ENCODE results near the gene PRMT6.

PRMT6 gene

DNA sequence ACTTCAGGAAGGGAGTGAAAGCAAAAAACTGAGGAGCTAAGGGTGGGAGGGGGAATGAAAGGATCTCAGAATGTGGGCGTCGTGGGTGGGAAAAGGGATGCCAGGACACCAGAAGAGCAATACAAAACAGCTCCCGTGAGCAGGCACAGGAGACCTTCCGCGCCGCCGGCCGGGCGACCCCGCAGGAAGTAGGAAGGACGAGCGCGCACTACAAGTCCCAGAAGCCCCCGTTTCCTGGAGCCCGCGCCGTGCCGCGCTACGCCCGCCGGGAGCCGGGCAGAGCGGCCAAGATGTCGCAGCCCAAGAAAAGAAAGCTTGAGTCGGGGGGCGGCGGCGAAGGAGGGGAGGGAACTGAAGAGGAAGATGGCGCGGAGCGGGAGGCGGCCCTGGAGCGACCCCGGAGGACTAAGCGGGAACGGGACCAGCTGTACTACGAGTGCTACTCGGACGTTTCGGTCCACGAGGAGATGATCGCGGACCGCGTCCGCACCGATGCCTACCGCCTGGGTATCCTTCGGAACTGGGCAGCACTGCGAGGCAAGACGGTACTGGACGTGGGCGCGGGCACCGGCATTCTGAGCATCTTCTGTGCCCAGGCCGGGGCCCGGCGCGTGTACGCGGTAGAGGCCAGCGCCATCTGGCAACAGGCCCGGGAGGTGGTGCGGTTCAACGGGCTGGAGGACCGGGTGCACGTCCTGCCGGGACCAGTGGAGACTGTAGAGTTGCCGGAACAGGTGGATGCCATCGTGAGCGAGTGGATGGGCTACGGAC lies at the start of gene PRMT6:
Gene PRMT6 (plus strand): TSS at position 249 of the 771 bp plus-strand sequence. CDS start 42 bp downstream, at position 291.
- TF ChIP-seq GATA3 (IDR thresholded peaks at IDR 0.05; ENCODE audit: low read depth, low read length) = no peak
- TF ChIP-seq GATA2 (IDR thresholded peaks at IDR 0.05; ENCODE audit: low read depth, low read length) = no peak

DNA sequence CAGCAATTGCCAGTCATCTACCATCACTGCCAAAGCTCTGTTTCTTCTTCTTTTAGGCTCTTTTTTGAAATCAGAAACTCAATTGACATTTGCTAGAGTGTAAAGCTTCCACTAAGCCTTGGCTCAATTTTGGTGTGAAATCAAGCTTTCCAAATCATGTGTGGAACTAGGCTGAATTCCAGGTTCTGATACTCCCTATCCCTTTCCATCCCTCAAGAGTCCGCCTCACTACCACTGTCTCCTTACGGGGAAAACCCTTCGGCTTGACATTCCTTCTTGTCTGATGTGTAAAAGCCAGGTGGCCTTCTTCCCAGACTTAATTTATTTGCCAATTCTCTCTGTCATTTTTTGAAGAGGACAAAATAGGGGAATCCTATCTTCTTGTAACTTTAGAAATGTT lies 47.2 kb upstream of the PRMT6 start:
- TF ChIP-seq GATA2 (IDR thresholded peaks at IDR 0.05; ENCODE audit: low read depth, low read length) (no peak), GATA3 (IDR thresholded peaks at IDR 0.05; ENCODE audit: low read depth, low read length) (no peak)

- TF ChIP-seq GATA3 (IDR thresholded peaks at IDR 0.05; ENCODE audit: low read depth, low read length) = no peak
- TF ChIP-seq GATA2 (IDR thresholded peaks at IDR 0.05; ENCODE audit: low read depth, low read length) = no peak
These were observed 45.9 kb upstream of the PRMT6 start for GRCh38 chr1:107010582-107010981.

- TF ChIP-seq GATA2 (IDR thresholded peaks at IDR 0.05; ENCODE audit: low read depth, low read length) (no peak), GATA3 (IDR thresholded peaks at IDR 0.05; ENCODE audit: low read depth, low read length) (no peak)
These were observed 40.0 kb upstream of the PRMT6 start for GRCh38 chr1:107016376-107016978.

DNA sequence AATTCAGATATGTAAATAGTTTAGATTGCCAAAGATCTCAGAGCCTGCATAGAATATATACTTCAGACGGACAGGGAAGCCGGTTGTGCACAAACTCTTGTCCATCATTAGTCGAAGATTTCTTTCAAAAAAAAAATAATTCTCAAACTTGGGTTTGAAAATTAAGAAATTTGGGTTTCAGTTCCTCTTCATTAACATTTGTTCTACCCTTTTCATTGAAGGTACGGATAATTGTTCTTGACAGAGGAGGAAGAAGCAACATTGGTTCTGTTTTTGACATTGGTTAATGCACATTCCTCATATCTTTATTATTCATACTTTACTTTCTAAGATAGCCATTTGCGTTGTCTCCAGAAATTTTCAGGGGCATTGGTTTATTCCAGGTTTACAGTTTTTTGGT lies 38.0 kb upstream of the PRMT6 start:
- TF ChIP-seq GATA3 (IDR thresholded peaks at IDR 0.05; ENCODE audit: low read depth, low read length) (no peak), GATA2 (IDR thresholded peaks at IDR 0.05; ENCODE audit: low read depth, low read length) (no peak)

- TF ChIP-seq GATA3 (IDR thresholded peaks at IDR 0.05; ENCODE audit: low read depth, low read length) = no peak
- TF ChIP-seq GATA2 (IDR thresholded peaks at IDR 0.05; ENCODE audit: low read depth, low read length) = no peak
These were observed 37.3 kb upstream of the PRMT6 start for GRCh38 chr1:107019166-107019565.

GRCh38 chr1:107047602-107048001 lies 8.9 kb upstream of the PRMT6 start:
- no peak for TF ChIP-seq GATA2 (IDR thresholded peaks at IDR 0.05; ENCODE audit: low read depth, low read length)
- TF ChIP-seq GATA3 (IDR thresholded peaks at IDR 0.05; ENCODE audit: low read depth, low read length) = no peak

GRCh38 chr1:107048241-107048640 lies 8.2 kb upstream of the PRMT6 start:
- TF ChIP-seq GATA2 (IDR thresholded peaks at IDR 0.05; ENCODE audit: low read depth, low read length) = no peak
- TF ChIP-seq GATA3 (IDR thresholded peaks at IDR 0.05; ENCODE audit: low read depth, low read length) = no peak

- no peak for TF ChIP-seq GATA3 (IDR thresholded peaks at IDR 0.05; ENCODE audit: low read depth, low read length)
- no peak for TF ChIP-seq GATA2 (IDR thresholded peaks at IDR 0.05; ENCODE audit: low read depth, low read length)
These were observed 5.2 kb upstream of the PRMT6 start for GRCh38 chr1:107051266-107051665.

GRCh38 chr1:107057197-107058133 lies 991 bp downstream of the PRMT6 start:
- TF ChIP-seq GATA3 (IDR thresholded peaks at IDR 0.05; ENCODE audit: low read depth, low read length) = no peak
- TF ChIP-seq GATA2 (IDR thresholded peaks at IDR 0.05; ENCODE audit: low read depth, low read length) = no peak

DNA sequence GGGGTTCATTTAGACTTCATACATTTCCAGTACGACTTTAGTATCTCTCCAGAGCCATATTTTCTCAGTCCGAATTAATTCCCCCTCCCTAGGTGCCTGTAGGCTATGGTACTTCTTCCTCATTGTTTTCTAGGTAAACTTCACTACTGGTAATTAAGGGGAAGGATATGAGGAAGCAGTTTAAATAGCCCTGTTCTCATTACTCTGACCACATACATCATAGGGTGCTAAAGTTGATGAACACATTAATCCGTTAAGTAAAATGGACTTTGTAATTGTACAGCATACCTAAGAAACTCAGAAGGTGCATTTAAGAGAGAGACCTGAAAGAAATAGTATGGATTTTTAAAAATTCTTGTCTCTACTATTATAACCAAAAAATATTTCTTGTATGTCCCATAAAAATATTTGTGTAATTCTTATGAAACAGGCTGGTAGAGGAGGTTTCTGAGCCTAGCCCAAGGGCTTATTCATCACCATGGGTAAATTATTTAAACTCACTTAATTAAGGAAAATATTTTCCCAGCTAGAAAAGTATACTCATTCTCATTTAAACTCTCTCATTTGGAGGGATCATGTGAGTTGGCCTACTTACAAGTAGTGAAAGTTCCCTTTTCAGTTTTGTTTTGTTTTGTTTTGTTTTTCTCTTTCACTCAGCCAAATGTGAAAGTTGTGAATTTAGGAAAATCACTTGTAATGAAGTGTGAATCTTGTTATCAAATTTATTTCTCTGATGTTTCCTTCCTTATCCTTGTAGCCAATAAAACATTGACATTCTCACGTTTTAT lies 2.0 kb downstream of the PRMT6 start:
- no peak for TF ChIP-seq GATA2 (IDR thresholded peaks at IDR 0.05; ENCODE audit: low read depth, low read length)
- TF ChIP-seq GATA3 (IDR thresholded peaks at IDR 0.05; ENCODE audit: low read depth, low read length) = no peak

- no peak for TF ChIP-seq GATA2 (IDR thresholded peaks at IDR 0.05; ENCODE audit: low read depth, low read length)
- no peak for TF ChIP-seq GATA3 (IDR thresholded peaks at IDR 0.05; ENCODE audit: low read depth, low read length)
These were observed 5.4 kb downstream of the PRMT6 start for GRCh38 chr1:107061886-107062285.

- no peak for TF ChIP-seq GATA2 (IDR thresholded peaks at IDR 0.05; ENCODE audit: low read depth, low read length)
- no peak for TF ChIP-seq GATA3 (IDR thresholded peaks at IDR 0.05; ENCODE audit: low read depth, low read length)
These were observed 17.0 kb downstream of the PRMT6 start for GRCh38 chr1:107073493-107073892.

Data from SH-SY5Y (cell line).